Peyer's patch (tissue), 4 donors: ENCODE results near the gene ADAT3.

Source experiments
- CTCF ChIP-seq, 6 experiments: fragments of 450-650 bp in 4 of 6; fragments of 200-600 bp in 2 of 6; sonication (generic) in 1 of 6; IDR thresholded peaks; one replicate each; pipeline ENCODE4 v1.5.1; 2017 to 2019; ENCODE audit warnings: antibody characterized with exemption in 6 of 6, mild to moderate bottlenecking in 3 of 6, moderate library complexity in 1 of 6
- POLR2A ChIP-seq, 2 donors: fragments of 450-650 bp; IDR thresholded peaks; one replicate each; pipeline ENCODE4 v1.5.1; 2017; ENCODE audit warnings: antibody characterized with exemption in 2 of 2, mild to moderate bottlenecking in 2 of 2, moderate library complexity in 2 of 2

- TF ChIP-seq POLR2A (IDR thresholded peaks at IDR 0.05), result no peak
- TF ChIP-seq CTCF (IDR thresholded peaks at IDR 0.05), result no peak
These were observed 28.0 kb downstream of the ADAT3 start for GRCh38 chr19:1933244-1933643.
